Right hindlimb (tissue), 1 donor: ENCODE data around the gene DMWD.

Experiments used
- DNase-seq: peaks from one replicate; pipeline ENCODE4 v3.0.0-alpha.2; 2018

DMWD gene

GRCh38 chr19:45785781-45786532 is 6.7 kb downstream of the DMWD start:
- DNase-seq = no peak

- peak; percentile 19 for DNase-seq
Measured at GRCh38 chr19:45785097-45785496, 7.5 kb downstream of the DMWD start.

- no peak for DNase-seq
Measured at GRCh38 chr19:45784096-45784495, 8.5 kb downstream of the DMWD start.

GRCh38 chr19:45782820-45783785 is 9.5 kb downstream of the DMWD start:
- DNase-seq = peak; percentile 80

GRCh38 chr19:45782162-45782691 is 10.4 kb downstream of the DMWD start, which contains the start of gene DMPK:
Gene DMPK (minus strand): TSS chr19:45782490. CDS start chr19:45782352, 138 bp downstream.
- peak; percentile 68 for DNase-seq

GRCh38 chr19:45781214-45782161 is 11.2 kb downstream of the DMWD start:
- DNase-seq = peak; percentile 82

- no peak for DNase-seq
Measured at GRCh38 chr19:45780448-45781213, 12.0 kb downstream of the DMWD start.

GRCh38 chr19:45780146-45780447 is 12.5 kb downstream of the DMWD start:
- no peak for DNase-seq

GRCh38 chr19:45779231-45780145 is 13.2 kb downstream of the DMWD start:
- DNase-seq = peak; percentile 80

- DNase-seq = peak; percentile 27
Measured at GRCh38 chr19:45778010-45778661, 14.5 kb downstream of the DMWD start.

- no peak for DNase-seq
Measured at GRCh38 chr19:45777395-45777961, 15.2 kb downstream of the DMWD start.

- no peak for DNase-seq
Measured at GRCh38 chr19:45774765-45775164, 17.9 kb downstream of the DMWD start.

- DNase-seq = peak; percentile 8
Measured at GRCh38 chr19:45773384-45773783, 19.3 kb downstream of the DMWD start.

GRCh38 chr19:45772912-45773311 is 19.7 kb downstream of the DMWD start:
- DNase-seq = peak; percentile 21

GRCh38 chr19:45772130-45772840 is 20.4 kb downstream of the DMWD start:
- DNase-seq = peak; percentile 30

GRCh38 chr19:45771311-45771933 is 21.2 kb downstream of the DMWD start:
- DNase-seq = peak; percentile 48

GRCh38 chr19:45770192-45771101 is 22.2 kb downstream of the DMWD start:
- peak; percentile 98 for DNase-seq
